SJCRH30 (cell line): ENCODE results near the gene RAD1. TPM values are rescaled to one million over a fixed set of nuclear protein-coding genes. Genes with fewer than 3 reads are reported as not detected.

Experiments used
- DNase-seq, 2 experiments: peaks; one replicate each; pipeline ENCODE4 v3.0.0-alpha.2; 2015 to 2020
- H3K27ac ChIP-seq: fragments of 250-450 bp; sonication (Bioruptor Pico); 2 replicates; pipeline ENCODE4 v1.5.1; 2020; ENCODE audit warnings: mild to moderate bottlenecking, moderate library complexity
- H3K27me3 ChIP-seq: fragments of 250-450 bp; sonication (Bioruptor Pico); 2 replicates; pipeline ENCODE4 v1.5.1; 2020; ENCODE audit warnings: mild to moderate bottlenecking, moderate library complexity
- H3K36me3 ChIP-seq: fragments of 250-450 bp; sonication (Bioruptor Pico); 2 replicates; pipeline ENCODE4 v1.5.1; 2020; ENCODE audit warnings: mild to moderate bottlenecking, moderate library complexity
- H3K4me1 ChIP-seq: fragments of 250-450 bp; sonication (Bioruptor Pico); 2 replicates; pipeline ENCODE4 v1.5.1; 2020; ENCODE audit warnings: mild to moderate bottlenecking, moderate library complexity
- H3K4me3 ChIP-seq: fragments of 250-450 bp; sonication (Bioruptor Pico); 2 replicates; pipeline ENCODE4 v1.5.1; 2020; ENCODE audit warnings: mild to moderate bottlenecking, moderate library complexity
- H3K9me3 ChIP-seq: fragments of 250-450 bp; sonication (Bioruptor Pico); replicated peaks from 2 replicates; pipeline ENCODE4 v1.5.1; 2020; ENCODE audit warnings: mild to moderate bottlenecking, moderate library complexity
- total RNA-seq: library from RNA; depleted of rRNA; stranded (reverse); fragments of >200 nt; shearing (Covaris generic); gene quantifications from 2 replicates; pipeline ENCODE4 v1.2.3, GENCODE V29; 2014; rRNA removed

Gene RAD1
- total RNA-seq, 1 experiment from 2014 or later = 64.9 TPM

DNA sequence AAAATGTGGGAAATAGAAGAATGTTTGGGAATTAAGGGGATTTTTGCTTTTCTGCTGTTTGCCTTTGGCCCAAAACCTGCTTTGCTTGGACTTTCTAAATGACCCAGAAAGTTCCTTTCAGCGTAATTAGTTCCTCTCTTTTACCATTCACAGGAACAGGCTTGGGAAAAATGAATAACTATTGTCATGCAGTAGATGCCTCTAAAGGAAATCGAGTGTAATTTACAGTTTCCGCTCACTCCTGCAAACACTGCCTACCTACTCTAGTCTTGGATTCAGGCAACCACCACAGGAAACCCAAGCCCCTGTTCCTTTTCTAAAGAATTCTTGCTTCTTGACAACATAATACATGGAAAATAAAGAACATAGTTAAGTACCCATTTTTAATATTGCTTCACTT is 51.4 kb downstream of the RAD1 start:
- Histone ChIP-seq H3K27ac (no peak overlapping the region), H3K4me3 (no peak overlapping the region), H3K9me3 (no peaks in the 10 kb centered on the region), H3K4me1 (no peaks in the 10 kb centered on the region), H3K36me3 (no peaks in the 10 kb centered on the region), H3K27me3 (no peaks in the 10 kb centered on the region; the same call in 1 of the 2 replicates)
- no peak for DNase-seq

DNA sequence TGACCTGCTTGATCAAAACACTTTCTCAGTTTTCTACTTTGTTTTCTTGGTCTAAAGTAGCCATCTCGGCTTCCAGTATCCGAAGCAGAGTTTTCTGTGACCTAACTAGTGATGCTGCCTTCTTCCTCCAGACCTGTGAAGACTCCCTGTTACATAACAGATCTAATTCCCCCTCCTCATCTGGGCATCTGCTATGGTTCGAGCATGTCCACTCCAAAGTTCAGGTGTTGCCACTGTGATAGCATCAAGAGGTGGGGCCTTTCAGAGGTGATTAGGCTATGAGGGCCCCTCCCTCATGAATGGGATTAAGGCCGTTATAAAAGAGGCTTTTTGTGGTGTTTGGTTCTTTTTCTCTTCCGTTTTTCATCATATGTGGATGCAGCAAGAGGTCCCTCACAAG is 56.1 kb downstream of the RAD1 start:
- Histone ChIP-seq H3K27ac (no peak overlapping the region), H3K4me3 (no peak overlapping the region), H3K4me1 (no peaks in the 10 kb centered on the region), H3K27me3 (no peaks in the 10 kb centered on the region; the same call in 1 of the 2 replicates), H3K36me3 (no peaks in the 10 kb centered on the region), H3K9me3 (no peaks in the 10 kb centered on the region)
- DNase-seq = no peak

DNA sequence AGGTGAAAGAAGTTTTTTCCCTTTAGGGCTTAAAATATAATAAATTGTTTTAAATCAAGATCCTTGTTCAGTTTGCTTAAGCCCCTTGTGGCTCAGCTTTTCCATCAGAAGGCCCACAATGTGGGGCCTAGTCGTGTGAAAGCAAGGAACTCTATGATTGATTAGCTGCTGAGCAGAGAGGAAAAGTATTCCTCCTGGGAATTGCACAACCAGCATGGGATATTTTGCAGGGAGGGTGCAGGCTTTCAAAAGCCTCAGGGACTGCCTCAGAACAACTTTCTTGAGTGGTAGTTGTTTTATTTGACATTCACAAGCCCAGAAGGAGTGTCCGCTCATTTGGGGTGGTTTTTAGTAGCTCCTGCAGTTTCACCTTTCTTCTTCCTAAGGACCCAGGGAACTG is 56.5 kb downstream of the RAD1 start:
- Histone ChIP-seq H3K9me3 (no peaks in the 10 kb centered on the region), H3K4me3 (no peak overlapping the region), H3K27ac (no peak overlapping the region), H3K36me3 (no peaks in the 10 kb centered on the region), H3K4me1 (no peaks in the 10 kb centered on the region), H3K27me3 (no peaks in the 10 kb centered on the region; the same call in 1 of the 2 replicates)
- DNase-seq = no peak

DNA sequence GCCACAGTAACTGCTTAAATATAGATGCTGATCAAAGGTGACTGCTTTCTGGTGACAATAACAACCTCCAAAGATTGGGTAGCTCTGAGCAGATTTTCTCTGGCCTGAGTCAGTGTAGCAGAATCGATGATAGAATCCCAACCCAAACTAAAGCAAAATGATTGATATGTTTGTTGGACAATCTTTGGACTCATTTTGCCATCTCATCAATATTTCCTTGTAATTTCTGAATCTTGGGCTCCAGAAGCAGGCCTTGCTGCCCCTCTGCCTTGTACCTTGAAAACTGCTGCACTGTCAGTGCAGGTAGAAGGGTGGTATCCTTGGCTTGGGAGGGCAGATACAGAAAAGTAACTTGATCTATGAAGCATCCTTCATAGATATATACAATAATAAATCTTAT is 57.4 kb downstream of the RAD1 start:
- no peak for DNase-seq
- Histone ChIP-seq H3K4me1 (no peaks in the 10 kb centered on the region), H3K27ac (no peak overlapping the region), H3K27me3 (no peaks in the 10 kb centered on the region; the same call in 1 of the 2 replicates), H3K9me3 (no peaks in the 10 kb centered on the region), H3K36me3 (no peaks in the 10 kb centered on the region), H3K4me3 (no peak overlapping the region)

DNA sequence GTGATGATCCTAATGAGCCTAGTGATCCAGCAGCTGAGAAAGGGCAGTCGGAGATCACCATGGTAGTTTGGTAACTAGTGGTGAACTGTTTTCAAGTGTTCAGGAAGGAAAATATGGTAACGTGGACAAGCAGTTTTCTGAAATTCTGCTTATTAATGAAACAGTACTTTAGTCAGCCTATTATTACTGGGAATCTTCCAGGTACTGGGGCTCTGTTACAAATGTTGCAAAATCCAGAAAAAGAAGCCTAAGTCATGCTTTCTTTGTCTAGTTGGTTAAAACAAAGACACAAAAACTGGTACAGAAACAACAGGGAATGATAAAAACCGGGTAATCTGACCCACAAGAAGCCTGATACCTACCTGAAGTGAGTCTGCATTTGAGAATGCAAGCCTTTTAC is 58.1 kb downstream of the RAD1 start:
- Histone ChIP-seq H3K4me3 (no peak overlapping the region), H3K27me3 (no peaks in the 10 kb centered on the region; the same call in 1 of the 2 replicates), H3K9me3 (no peaks in the 10 kb centered on the region; the same call in 1 of the 2 replicates), H3K27ac (no peak overlapping the region), H3K36me3 (no peaks in the 10 kb centered on the region), H3K4me1 (no peaks in the 10 kb centered on the region)
- no peak for DNase-seq

Other genes starting within 250 kb of the RAD1 start
- not detected in 2 replicates for gene TTC23L, start 76.3 kb downstream of the RAD1 start, total RNA-seq
- gene BRIX1, start 207 bp upstream of the RAD1 start, total RNA-seq = 145 and 161 TPM in 2 replicates
- 64.9 and 68.8 TPM in 2 replicates for gene DNAJC21, start 14.1 kb upstream of the RAD1 start, total RNA-seq
- gene AGXT2, start 132.4 kb upstream of the RAD1 start, total RNA-seq = not detected in 2 replicates